H9 (cell line): ENCODE measurements around the gene ABCA1. TPM values are rescaled to one million over a fixed set of nuclear protein-coding genes. Genes with fewer than 3 reads are reported as not detected.

ENCODE experiments used
- DNase-seq: peaks from one replicate; pipeline ENCODE4 v3.0.0-alpha.2; 2017
- H2AFZ ChIP-seq: one replicate; pipeline ENCODE4 v1.6.1; 2013; ENCODE audit warnings: mild to moderate bottlenecking, low read length, control low read depth, moderate library complexity
- H2AK5ac ChIP-seq: 2 replicates; pipeline ENCODE4 v1.6.1; 2013; ENCODE audit warnings: low read length, control low read depth, mixed read lengths; ENCODE audit not compliant: insufficient read length
- H2BK120ac ChIP-seq: one replicate; pipeline ENCODE4 v1.6.1; 2013; ENCODE audit warnings: low read depth, mild to moderate bottlenecking, low read length, control low read depth, inconsistent platforms; ENCODE audit not compliant: poor library complexity, severe bottlenecking
- H2BK12ac ChIP-seq: 2 replicates; pipeline ENCODE4 v1.6.1; 2013; ENCODE audit warnings: low read length, control low read depth, mixed read lengths, low read depth; ENCODE audit not compliant: insufficient read length
- H2BK15ac ChIP-seq: 2 replicates; pipeline ENCODE4 v1.6.1; 2013; ENCODE audit warnings: low read depth, low read length, control low read depth
- H2BK20ac ChIP-seq: one replicate; pipeline ENCODE4 v1.6.1; 2013; ENCODE audit warnings: low read depth, mild to moderate bottlenecking, low read length, control low read depth, inconsistent platforms; ENCODE audit not compliant: poor library complexity, severe bottlenecking
- H2BK5ac ChIP-seq: 2 replicates; pipeline ENCODE4 v1.6.1; 2013; ENCODE audit warnings: low read length, control low read depth, mixed read lengths; ENCODE audit not compliant: insufficient read length
- H3K14ac ChIP-seq: 2 replicates; pipeline ENCODE4 v1.6.1; 2013; ENCODE audit warnings: low read length, control low read depth; ENCODE audit not compliant: insufficient read depth
- H3K18ac ChIP-seq: 2 replicates; pipeline ENCODE4 v1.6.1; 2013; ENCODE audit warnings: low read depth, mild to moderate bottlenecking, mixed read lengths, low read length, control low read depth; ENCODE audit not compliant: insufficient read length
- H3K23ac ChIP-seq: 2 replicates; pipeline ENCODE4 v1.6.1; 2013; ENCODE audit warnings: low read length, control low read depth, mixed read lengths, low read depth; ENCODE audit not compliant: insufficient read length
- H3K23me2 ChIP-seq: 2 replicates; pipeline ENCODE4 v1.6.1; 2013; ENCODE audit warnings: low read depth, mild to moderate bottlenecking, mixed read lengths, low read length, control low read depth; ENCODE audit not compliant: insufficient read length, poor library complexity, severe bottlenecking
- H3K27ac ChIP-seq: 2 replicates; pipeline ENCODE4 v1.5.1; 2013; ENCODE audit warnings: low read length, control low read depth, mixed read lengths, low read depth; ENCODE audit not compliant: insufficient read length
- H3K27me3 ChIP-seq: 2 replicates; pipeline ENCODE4 v1.6.1; 2013; ENCODE audit warnings: low read length, control low read depth, inconsistent platforms; ENCODE audit not compliant: insufficient read depth
- H3K4ac ChIP-seq: 2 replicates; pipeline ENCODE4 v1.6.1; 2013; ENCODE audit warnings: low read depth, mild to moderate bottlenecking, control low read depth, inconsistent platforms, low read length, moderate library complexity
- H3K4me1 ChIP-seq: 2 replicates; pipeline ENCODE4 v1.6.1; 2013; ENCODE audit warnings: low read length, control low read depth, inconsistent platforms; ENCODE audit not compliant: insufficient read depth
- H3K4me2 ChIP-seq: 2 replicates; pipeline ENCODE4 v1.6.1; 2013; ENCODE audit warnings: low read length, control low read depth, mixed read lengths; ENCODE audit not compliant: insufficient read length, insufficient read depth
- H3K56ac ChIP-seq: 2 replicates; pipeline ENCODE4 v1.6.1; 2013; ENCODE audit warnings: low read depth, mild to moderate bottlenecking, mixed read lengths, low read length, control low read depth; ENCODE audit not compliant: insufficient read length
- H3K79me1 ChIP-seq: 2 replicates; pipeline ENCODE4 v1.6.1; 2013; ENCODE audit warnings: low read depth, mild to moderate bottlenecking, moderate library complexity, low read length, control low read depth, inconsistent platforms; ENCODE audit not compliant: insufficient read depth, poor library complexity, severe bottlenecking
- H3K79me2 ChIP-seq: 2 replicates; pipeline ENCODE4 v1.6.1; 2013; ENCODE audit warnings: low read length, control low read depth, inconsistent platforms; ENCODE audit not compliant: insufficient read depth
- H3K9ac ChIP-seq: 2 replicates; pipeline ENCODE4 v1.6.1; 2013; ENCODE audit warnings: low read length, control low read depth, mixed read lengths; ENCODE audit not compliant: insufficient read length; ENCODE audit errors: extremely low read depth
- H3K9me3 ChIP-seq: one replicate; pipeline ENCODE4 v1.6.1; 2013; ENCODE audit warnings: low read depth, low read length, inconsistent platforms; ENCODE audit not compliant: control insufficient read depth
- H3T11ph ChIP-seq: one replicate; pipeline ENCODE4 v1.6.1; 2013; ENCODE audit warnings: mild to moderate bottlenecking, low read length, control low read depth, inconsistent platforms
- H4K20me1 ChIP-seq: one replicate; pipeline ENCODE4 v1.6.1; 2013; ENCODE audit not compliant: control insufficient read depth, insufficient read length, insufficient read depth
- H4K5ac ChIP-seq: 2 replicates; pipeline ENCODE4 v1.6.1; 2013; ENCODE audit warnings: low read depth, mild to moderate bottlenecking, mixed read lengths, low read length, control low read depth; ENCODE audit not compliant: insufficient read length
- H4K8ac ChIP-seq: replicated peaks from 2 replicates; pipeline ENCODE4 v1.6.1; 2013; ENCODE audit warnings: low read length, control low read depth, mixed read lengths, low read depth; ENCODE audit not compliant: insufficient read length
- H4K91ac ChIP-seq: 2 replicates; pipeline ENCODE4 v1.6.1; 2013; ENCODE audit warnings: low read depth, mild to moderate bottlenecking, moderate library complexity, mixed read lengths, low read length, control low read depth; ENCODE audit not compliant: insufficient read length
- H3K27ac Mint-ChIP-seq, 3 experiments: 2 replicates in 2 of 3; 3 replicates in 1 of 3; pipeline ENCODE4 v1.8.0; 2020 to 2021; ENCODE audit warnings: mixed read lengths in 3 of 3, mild to moderate bottlenecking in 1 of 3, moderate library complexity in 1 of 3
- H3K27me3 Mint-ChIP-seq: 2 replicates; pipeline ENCODE4 v1.8.0; 2021; ENCODE audit warnings: low read depth, mild to moderate bottlenecking, moderate library complexity, mixed read lengths
- H3K36me3 Mint-ChIP-seq, 3 experiments: 2 replicates in 2 of 3; 3 replicates in 1 of 3; pipeline ENCODE4 v1.8.0; 2020 to 2021; ENCODE audit warnings: low read depth in 3 of 3, mixed read lengths in 3 of 3; ENCODE audit not compliant: insufficient read depth in 1 of 3
- H3K4me1 Mint-ChIP-seq, 2 experiments: 2 replicates each; pipeline ENCODE4 v1.8.0; 2020; ENCODE audit warnings: mixed read lengths in 2 of 2
- H3K4me3 Mint-ChIP-seq, 2 experiments: 2 replicates in 1 of 2; 3 replicates in 1 of 2; pipeline ENCODE4 v1.8.0; 2020 to 2021; ENCODE audit warnings: mild to moderate bottlenecking in 2 of 2, mixed read lengths in 2 of 2, moderate library complexity in 1 of 2
- H3K9me3 Mint-ChIP-seq, 2 experiments: 2 replicates in 1 of 2; 3 replicates in 1 of 2; pipeline ENCODE4 v1.8.0; 2020; ENCODE audit warnings: mild to moderate bottlenecking in 2 of 2, mixed read lengths in 2 of 2, moderate library complexity in 1 of 2
- CTCF ChIP-seq: fragments of 200-600 bp; sonication (generic); conservative IDR thresholded peaks from 3 replicates; pipeline ENCODE4 v1.8.0; 2021; ENCODE audit warnings: antibody characterized with exemption, mild to moderate bottlenecking
- WGBS: extraction: QIAGEN DNeasy Blood & Tissue Kit; methylation state at CpG from one replicate; pipeline ENCODE4 v1.1.7; 2013; ENCODE audit warnings: missing lambda C conversion rate, low lambda C conversion rate, mixed read lengths; ENCODE audit not compliant: insufficient read length; ENCODE audit errors: extremely low coverage; 5-methylcytosine and 5-hydroxymethylcytosine counted together
- total RNA-seq: library from RNA; stranded (reverse); gene quantifications from 2 replicates; pipeline ENCODE4 v1.2.1, GENCODE V29; 2021

ABCA1 gene
- total RNA-seq, 1 experiment from 2014 or later = 16.6 TPM

- Histone ChIP-seq H3K23ac (no peak overlapping the region), H3K79me1 (no peaks in the 10 kb centered on the region), H3K4ac (no peak overlapping the region), H2AFZ (no peak overlapping the region), H2BK15ac (no peak overlapping the region), H3K4me1 (no peaks in the 10 kb centered on the region), H4K91ac (no peak overlapping the region), H3K14ac (no peak overlapping the region), H2BK20ac (no peak overlapping the region), H3K79me2 (no peaks in the 10 kb centered on the region), H3K27ac (no peak overlapping the region), H4K8ac (no peak overlapping the region), H2BK120ac (no peak overlapping the region), H2BK12ac (no peak overlapping the region), H3K27me3 (no peaks in the 10 kb centered on the region), H4K5ac (no peak overlapping the region), H3K9ac (no peak overlapping the region), H3K23me2 (no peaks in the 10 kb centered on the region), H3T11ph (no peak overlapping the region), H3K9me3 (no peaks in the 10 kb centered on the region), H4K20me1 (no peaks in the 10 kb centered on the region), H2AK5ac (no peak overlapping the region), H3K18ac (no peak overlapping the region), H2BK5ac (no peak overlapping the region), H3K56ac (no peak overlapping the region), H3K4me2 (no peak overlapping the region)
- H3K36me3 Mint-ChIP-seq = peaks cover 10 to 79% (median 70%) of the 10 kb centered on the region in 3 experiments; a peak in 6 of 7 replicates
- no CpG with 5 or more reads among the region's 7 CpGs for WGBS
- TF ChIP-seq CTCF = no peak
- H3K4me3 Mint-ChIP-seq = no peak overlapping the region
- no peaks in the 10 kb centered on the region for H3K9me3 Mint-ChIP-seq
- peak overlapping the region in 2 of 3 experiments; percentile 37 to 70; a peak in 2 of 7 replicates for H3K27ac Mint-ChIP-seq
- no peak for DNase-seq
- H3K4me1 Mint-ChIP-seq = no peaks in the 10 kb centered on the region
- H3K27me3 Mint-ChIP-seq = no peaks in the 10 kb centered on the region; the same call in 1 of the 2 replicates
Observed at GRCh38 chr9:104826911-104827310, 101.0 kb downstream of the ABCA1 start.
